Superior temporal gyrus (tissue), 1 donor: Measurements from ENCODE around the gene OSBP.

Source experiments
- DNase-seq: peaks from one replicate; pipeline ENCODE4 v3.0.0-alpha.2; 2016; ENCODE audit errors: extremely low spot score

OSBP gene

GRCh38 chr11:59602432-59602831 is 13.1 kb downstream of the OSBP start:
- no peak for DNase-seq

- DNase-seq: no peak
These were observed 13.8 kb downstream of the OSBP start for GRCh38 chr11:59601788-59602187.

- no peak for DNase-seq
These were observed 14.9 kb downstream of the OSBP start for GRCh38 chr11:59600636-59601035.

GRCh38 chr11:59600234-59600633 is 15.3 kb downstream of the OSBP start:
- peak; percentile 20 for DNase-seq

- no peak for DNase-seq
These were observed 16.6 kb downstream of the OSBP start for GRCh38 chr11:59598961-59599360.

- DNase-seq: no peak
These were observed 31.3 kb downstream of the OSBP start for GRCh38 chr11:59584294-59584693.

GRCh38 chr11:59582006-59582405 is 33.6 kb downstream of the OSBP start:
- DNase-seq: no peak

GRCh38 chr11:59578369-59578768 is 37.2 kb downstream of the OSBP start:
- DNase-seq: no peak

GRCh38 chr11:59575505-59575904 is 40.1 kb downstream of the OSBP start:
- DNase-seq: no peak

- no peak for DNase-seq
These were observed 40.6 kb downstream of the OSBP start for GRCh38 chr11:59574932-59575502.

- no peak for DNase-seq
These were observed 41.1 kb downstream of the OSBP start for GRCh38 chr11:59574467-59574866.

GRCh38 chr11:59573216-59573615 is 42.4 kb downstream of the OSBP start:
- DNase-seq: no peak

- no peak for DNase-seq
These were observed 43.5 kb downstream of the OSBP start for GRCh38 chr11:59572091-59572490.

GRCh38 chr11:59562292-59562691 is 53.3 kb downstream of the OSBP start:
- no peak for DNase-seq

GRCh38 chr11:59560702-59561473 is 54.7 kb downstream of the OSBP start:
- DNase-seq: peak; percentile 76

GRCh38 chr11:59560290-59560701 is 55.3 kb downstream of the OSBP start:
- DNase-seq: peak; percentile 92

- DNase-seq: no peak
These were observed 55.7 kb downstream of the OSBP start for GRCh38 chr11:59559886-59560285.

GRCh38 chr11:59558270-59558643 is 57.3 kb downstream of the OSBP start:
- no peak for DNase-seq

- DNase-seq: peak; percentile 40
These were observed 58.6 kb downstream of the OSBP start for GRCh38 chr11:59556917-59557348.

- DNase-seq: peak; percentile 89
These were observed 59.3 kb downstream of the OSBP start for GRCh38 chr11:59556115-59556916.

- peak; percentile 44 for DNase-seq
These were observed 59.9 kb downstream of the OSBP start for GRCh38 chr11:59555601-59556114.

- DNase-seq: no peak
These were observed 62.3 kb downstream of the OSBP start for GRCh38 chr11:59553323-59553722.
